ENCODE measurements around the gene ALX4.

DNA sequence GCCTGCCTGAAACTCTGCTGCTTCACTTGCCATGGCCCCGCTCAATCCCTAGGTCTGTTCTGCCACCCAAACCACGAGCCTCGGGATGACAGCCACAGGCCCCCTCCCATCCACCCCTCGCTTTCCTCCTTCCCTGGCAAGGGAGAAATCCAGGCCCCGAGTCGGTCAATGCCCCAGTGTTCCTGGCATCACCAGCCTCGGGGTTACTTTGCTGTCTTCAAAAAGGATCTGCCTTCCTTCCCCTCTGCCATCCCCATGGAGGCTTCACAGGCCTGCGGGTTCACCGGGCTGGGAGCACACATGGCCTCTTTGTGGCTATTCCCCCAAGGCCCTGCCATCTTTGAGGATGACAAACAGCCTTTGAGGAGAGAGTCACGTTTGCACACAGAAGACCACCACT is 38.8 kb upstream of the ALX4 start:
- TF ChIP-seq POLR2A (IDR thresholded peaks at IDR 0.05; ENCODE audit: low read length) (no peak), GATA1 (IDR thresholded peaks at IDR 0.05; ENCODE audit: low read depth, low read length) (no peak)

All from erythroblast (primary cell).